Breast epithelium (tissue), 4 donors: ENCODE data around the gene TTC4. TPM values are rescaled to one million over a fixed set of nuclear protein-coding genes. Genes with fewer than 3 reads are reported as not detected.

Source experiments
- DNase-seq, 2 donors: peaks; one replicate each; pipeline ENCODE4 v3.0.0-alpha.2; 2019; ENCODE audit warnings: low spot score in 2 of 2
- H3K27ac ChIP-seq, 2 donors: fragments of 200-600 bp; sonication (generic) in 1 of 2; one replicate each; pipeline ENCODE4 v1.5.1; 2016 to 2019; ENCODE audit warnings: mild to moderate bottlenecking in 1 of 2
- H3K27me3 ChIP-seq, 2 donors: fragments of 200-600 bp; sonication (generic) in 1 of 2; one replicate each; pipeline versions ENCODE4 v1.5.1 to v1.6.0; 2017 to 2019; ENCODE audit warnings: control low read depth in 1 of 2, mild to moderate bottlenecking in 1 of 2
- H3K36me3 ChIP-seq: fragments of 200-600 bp; one replicate; pipeline ENCODE4 v1.5.1; 2019
- H3K4me1 ChIP-seq, 2 donors: fragments of 200-600 bp; sonication (generic); one replicate each; pipeline ENCODE4 v1.5.1; 2016 to 2019; ENCODE audit warnings: control low read depth in 1 of 2
- H3K4me3 ChIP-seq, 3 donors: fragments of 200-600 bp; sonication (generic); 1 replicate in 2 of 3; 2 replicates in 1 of 3; pipeline ENCODE4 v1.5.1; 2016 to 2019; ENCODE audit warnings: mild to moderate bottlenecking in 3 of 3, moderate library complexity in 2 of 3
- H3K9me3 ChIP-seq, 2 donors: fragments of 200-600 bp; sonication (generic) in 1 of 2; one replicate each; pipeline ENCODE4 v1.5.1; 2016 to 2019; ENCODE audit warnings: control low read depth in 1 of 2
- POLR2A ChIP-seq: fragments of 450-650 bp; IDR thresholded peaks from one replicate; pipeline ENCODE4 v1.6.1; 2016; ENCODE audit warnings: antibody characterized with exemption, mild to moderate bottlenecking, moderate library complexity
- POLR2AphosphoS5 ChIP-seq, 3 donors: sonication (generic); formaldehyde crosslinking; IDR thresholded peaks; one replicate each; pipeline ENCODE4 v1.6.1; 2017; ENCODE audit warnings: antibody characterized with exemption in 3 of 3
- intact Hi-C: fragments of 100-400 bp; cut with DNase I; formaldehyde crosslinking; loops from one replicate; pipeline ENCODE4 v1.15.1; 2023; ENCODE audit warnings: low total_unique reads
- total RNA-seq, 3 donors: library from RNA; depleted of rRNA; stranded (reverse); fragments of >200 nt; gene quantifications; one replicate each; pipeline ENCODE4 v1.1.0, GENCODE V29; 2016
- TF ChIP-seq, protein P1 (sequence below), 3 donors: fragments of 450-650 bp; IDR thresholded peaks; one replicate each; pipeline ENCODE4 v1.5.1; 2016 to 2017; ENCODE audit warnings: antibody characterized with exemption in 3 of 3, mild to moderate bottlenecking in 3 of 3, moderate library complexity in 3 of 3

TTC4 gene, protein sequence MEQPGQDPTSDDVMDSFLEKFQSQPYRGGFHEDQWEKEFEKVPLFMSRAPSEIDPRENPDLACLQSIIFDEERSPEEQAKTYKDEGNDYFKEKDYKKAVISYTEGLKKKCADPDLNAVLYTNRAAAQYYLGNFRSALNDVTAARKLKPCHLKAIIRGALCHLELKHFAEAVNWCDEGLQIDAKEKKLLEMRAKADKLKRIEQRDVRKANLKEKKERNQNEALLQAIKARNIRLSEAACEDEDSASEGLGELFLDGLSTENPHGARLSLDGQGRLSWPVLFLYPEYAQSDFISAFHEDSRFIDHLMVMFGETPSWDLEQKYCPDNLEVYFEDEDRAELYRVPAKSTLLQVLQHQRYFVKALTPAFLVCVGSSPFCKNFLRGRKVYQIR
- 10 to 100 TPM; 18.2 to 33.8 (median 26.9) TPM for total RNA-seq

DNA sequence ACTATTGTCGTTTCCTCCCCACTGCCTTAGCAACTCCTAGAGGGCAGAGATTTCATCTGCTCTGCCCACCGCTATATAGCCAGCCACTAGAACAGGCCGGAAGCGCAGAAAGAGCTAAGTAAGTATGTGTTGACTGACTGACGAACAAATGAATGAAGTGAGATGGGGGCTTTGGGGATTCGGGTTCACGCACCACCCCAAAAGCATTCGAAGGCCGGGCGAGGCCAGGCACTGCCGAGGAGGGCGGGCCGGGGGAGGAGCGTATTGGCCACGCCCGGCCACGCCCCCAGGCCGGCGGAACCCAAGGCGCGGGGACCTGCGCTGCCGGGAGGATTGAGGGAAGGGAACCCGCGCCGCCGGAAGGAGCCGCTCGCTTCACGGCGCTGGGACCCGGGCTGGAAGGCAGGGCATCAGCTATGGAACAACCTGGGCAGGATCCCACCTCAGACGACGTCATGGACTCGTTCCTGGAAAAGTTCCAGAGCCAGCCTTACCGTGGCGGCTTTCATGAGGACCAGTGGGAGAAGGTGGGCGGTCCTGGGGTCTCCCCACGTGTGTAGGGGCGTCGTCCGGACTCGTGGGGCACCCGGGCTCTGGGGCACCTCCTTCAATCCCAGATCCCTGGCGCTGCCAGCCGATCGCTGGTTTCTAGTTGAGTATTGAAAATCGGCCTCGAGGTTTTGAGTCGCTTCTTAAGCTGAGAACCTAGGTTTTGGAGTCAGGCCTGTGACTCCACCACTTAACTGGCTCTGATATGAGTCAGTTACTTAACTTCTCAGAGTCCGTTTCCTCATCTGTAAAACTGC is at the start of gene TTC4:
TTC4 (plus strand) TSS at position 369 of the 806 bp plus-strand sequence; CDS start at position 417, 48 bp downstream.
- Histone ChIP-seq H3K27me3 (no peaks in the 10 kb centered on the region), H3K27ac (peak within 1 kb of the TSS; percentile 64 to 81), H3K4me1 (peaks cover 5 to 6% of the 10 kb centered on the region in 2 donors), H3K4me3 (peak within 1 kb of the TSS; percentile 71 to 80 (median 79)), H3K36me3 (no peaks in the 10 kb centered on the region), H3K9me3 (no peaks in the 10 kb centered on the region)
- intact Hi-C loops: no loop called here
- TF ChIP-seq POLR2A: no peak
- TF ChIP-seq POLR2AphosphoS5 (IDR thresholded peaks at IDR 0.05): peak; percentile 71 to 77 (median 75)
- peak; percentile 71 to 78 for DNase-seq

DNA sequence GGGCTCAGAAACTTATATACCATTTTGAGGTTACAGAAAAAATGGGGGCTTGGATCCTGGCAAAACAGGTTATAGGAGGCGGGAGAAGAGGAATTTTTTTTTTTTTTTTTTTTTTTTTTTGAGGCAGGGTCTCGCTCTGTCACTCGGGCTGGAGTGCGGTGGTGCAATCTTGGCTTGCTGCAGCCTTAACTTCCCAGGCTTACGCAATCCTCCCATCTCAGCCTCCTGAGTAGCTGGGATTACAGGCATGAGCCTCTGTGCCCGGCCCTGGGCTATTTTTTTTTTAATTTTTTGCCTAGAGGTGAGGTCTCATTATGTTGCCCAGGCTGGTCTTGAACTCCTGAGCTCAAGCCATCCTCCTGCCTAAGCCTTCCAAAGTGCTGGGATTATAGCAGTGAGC is 49.3 kb upstream of the TTC4 start:
- TF ChIP-seq, protein P1, sequence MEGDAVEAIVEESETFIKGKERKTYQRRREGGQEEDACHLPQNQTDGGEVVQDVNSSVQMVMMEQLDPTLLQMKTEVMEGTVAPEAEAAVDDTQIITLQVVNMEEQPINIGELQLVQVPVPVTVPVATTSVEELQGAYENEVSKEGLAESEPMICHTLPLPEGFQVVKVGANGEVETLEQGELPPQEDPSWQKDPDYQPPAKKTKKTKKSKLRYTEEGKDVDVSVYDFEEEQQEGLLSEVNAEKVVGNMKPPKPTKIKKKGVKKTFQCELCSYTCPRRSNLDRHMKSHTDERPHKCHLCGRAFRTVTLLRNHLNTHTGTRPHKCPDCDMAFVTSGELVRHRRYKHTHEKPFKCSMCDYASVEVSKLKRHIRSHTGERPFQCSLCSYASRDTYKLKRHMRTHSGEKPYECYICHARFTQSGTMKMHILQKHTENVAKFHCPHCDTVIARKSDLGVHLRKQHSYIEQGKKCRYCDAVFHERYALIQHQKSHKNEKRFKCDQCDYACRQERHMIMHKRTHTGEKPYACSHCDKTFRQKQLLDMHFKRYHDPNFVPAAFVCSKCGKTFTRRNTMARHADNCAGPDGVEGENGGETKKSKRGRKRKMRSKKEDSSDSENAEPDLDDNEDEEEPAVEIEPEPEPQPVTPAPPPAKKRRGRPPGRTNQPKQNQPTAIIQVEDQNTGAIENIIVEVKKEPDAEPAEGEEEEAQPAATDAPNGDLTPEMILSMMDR (IDR thresholded peaks at IDR 0.05): no peak
- TF ChIP-seq POLR2A (no peak), POLR2AphosphoS5 (IDR thresholded peaks at IDR 0.05) (no peak)
- intact Hi-C loops: no loop called here
- H3K4me3 ChIP-seq: no peak overlapping the region
- H3K27me3 ChIP-seq: no peaks in the 10 kb centered on the region
- DNase-seq: no peak
- H3K36me3 ChIP-seq: no peaks in the 10 kb centered on the region
- H3K4me1 ChIP-seq: no peaks in the 10 kb centered on the region
- no peaks in the 10 kb centered on the region for H3K9me3 ChIP-seq
- no peak overlapping the region for H3K27ac ChIP-seq

DNA sequence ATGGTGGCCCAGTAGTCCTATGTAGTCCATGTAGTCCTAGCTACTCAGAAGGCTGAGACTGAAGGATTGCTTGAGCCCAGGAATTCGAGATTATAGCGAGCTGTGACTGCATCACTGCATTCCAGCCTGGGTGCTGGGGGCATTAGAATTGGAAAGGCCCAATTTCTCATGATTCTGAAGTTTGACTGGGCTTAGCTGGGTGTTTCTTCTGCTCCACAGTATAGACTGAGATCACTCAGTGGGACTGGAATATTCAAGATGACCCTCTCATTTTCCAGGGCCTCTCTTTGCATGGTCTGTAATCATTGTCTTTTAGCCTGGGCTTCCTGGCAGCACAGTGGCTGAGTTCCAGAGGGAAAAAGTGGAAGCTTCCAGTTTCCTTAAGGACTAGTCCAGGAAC is 47.9 kb upstream of the TTC4 start:
- no peak for DNase-seq
- H3K4me1 ChIP-seq: no peaks in the 10 kb centered on the region
- intact Hi-C loops: no loop called here
- H3K27me3 ChIP-seq: no peaks in the 10 kb centered on the region
- no peak overlapping the region for H3K27ac ChIP-seq
- no peaks in the 10 kb centered on the region for H3K36me3 ChIP-seq
- TF ChIP-seq, protein P1 (IDR thresholded peaks at IDR 0.05): no peak
- TF ChIP-seq POLR2AphosphoS5 (IDR thresholded peaks at IDR 0.05): no peak
- no peak for TF ChIP-seq POLR2A
- no peaks in the 10 kb centered on the region for H3K9me3 ChIP-seq
- H3K4me3 ChIP-seq: no peak overlapping the region

DNA sequence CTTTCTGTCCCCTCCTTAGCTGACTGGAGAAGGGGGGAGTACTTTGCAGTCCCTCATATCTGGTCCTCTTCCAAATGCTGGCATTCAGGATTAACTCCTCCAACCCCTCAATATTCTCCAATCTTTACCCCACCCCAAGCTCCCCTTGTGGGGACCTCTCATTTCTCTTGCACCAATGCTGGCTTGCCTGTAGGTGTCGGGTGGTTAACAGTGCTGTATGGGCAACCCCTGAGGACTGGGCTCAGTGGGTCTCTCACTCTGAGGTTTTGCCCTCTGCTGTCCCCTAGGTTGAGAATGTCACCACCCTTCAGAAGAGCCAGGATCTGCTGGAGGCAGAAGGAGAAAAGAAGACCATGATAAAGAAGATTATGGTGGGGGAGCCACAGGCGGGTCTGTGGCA is 47.1 kb upstream of the TTC4 start:
- no peaks in the 10 kb centered on the region for H3K9me3 ChIP-seq
- no peak for DNase-seq
- no peaks in the 10 kb centered on the region for H3K36me3 ChIP-seq
- intact Hi-C loops: no loop called here
- H3K27me3 ChIP-seq: no peaks in the 10 kb centered on the region
- no peak overlapping the region for H3K27ac ChIP-seq
- no peaks in the 10 kb centered on the region for H3K4me1 ChIP-seq
- H3K4me3 ChIP-seq: no peak overlapping the region
- no peak for TF ChIP-seq POLR2AphosphoS5 (IDR thresholded peaks at IDR 0.05)
- TF ChIP-seq POLR2A: no peak
- TF ChIP-seq, protein P1 (IDR thresholded peaks at IDR 0.05): no peak

DNA sequence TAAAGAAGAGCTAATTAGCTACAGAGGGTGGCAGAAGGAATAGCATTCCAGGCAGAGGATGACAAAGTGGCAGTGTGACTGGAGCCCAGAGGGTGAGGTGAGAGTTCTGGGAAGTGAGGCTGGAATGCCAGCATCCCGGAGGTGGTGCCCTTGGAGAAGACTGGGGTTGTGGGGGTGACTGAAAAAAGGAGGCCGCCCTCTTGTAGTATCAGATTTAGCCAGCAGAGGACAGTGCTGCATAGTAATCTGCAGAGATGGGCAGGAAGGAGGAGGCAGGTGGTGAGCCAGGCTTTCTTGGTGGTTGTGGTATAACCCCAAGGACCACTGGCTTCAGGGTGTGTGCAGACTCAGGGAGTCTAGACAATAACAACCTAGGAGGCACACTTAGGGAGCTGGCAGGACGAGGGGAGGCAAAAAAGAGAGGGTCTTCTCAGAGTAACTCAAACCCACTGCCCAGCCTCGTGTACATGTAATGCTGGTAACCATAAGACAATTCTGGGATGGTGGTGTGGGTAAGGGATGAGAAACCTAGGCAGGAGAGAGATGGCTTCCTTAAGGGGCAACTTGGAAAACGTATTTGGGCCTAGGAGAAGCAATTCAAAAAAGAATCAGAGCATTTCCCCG is 43.6 kb upstream of the TTC4 start:
- Histone ChIP-seq H3K27me3 (no peaks in the 10 kb centered on the region), H3K36me3 (no peaks in the 10 kb centered on the region), H3K27ac (no peak overlapping the region), H3K4me1 (no peaks in the 10 kb centered on the region), H3K9me3 (peaks cover 0 to 4% of the 10 kb centered on the region in 2 donors), H3K4me3 (no peak overlapping the region)
- no peak for DNase-seq
- TF ChIP-seq, protein P1 (IDR thresholded peaks at IDR 0.05): peak; percentile 28 to 75 (median 74)
- TF ChIP-seq POLR2AphosphoS5 (IDR thresholded peaks at IDR 0.05): no peak
- intact Hi-C loops: loop anchor here (5.0 kb wide), 1 partner anchor 135 kb away; a partner anchor contains a TSS
